PC-9 (cell line): ENCODE results near the gene DEFB114. TPM values are rescaled to one million over a fixed set of nuclear protein-coding genes. Genes with fewer than 3 reads are reported as not detected.
"Not testable (repeated sequence)": the region's sequence is repeated elsewhere in the genome, so short reads cannot be mapped to it uniquely, and the experiment has no call there.

Source experiments
- BruUV-seq: library from RNA; stranded (reverse); fragments of 400-500 nt; replicated peaks from 2 replicates; lab custom pipeline; 2021; lab: Mats Ljungman, UMichigan
- CTCF ChIA-PET: fragments of 300-600 bp; sonication (Branson Sonifier 250); formaldehyde crosslinking; loops from one replicate; lab custom pipeline; 2022; ENCODE audit warnings: antibody characterized with exemption; lab: Charles Lee
- POLR2A ChIA-PET: fragments of 300-600 bp; sonication (Branson Sonifier 250); formaldehyde crosslinking; loops from one replicate; lab custom pipeline; 2022; ENCODE audit warnings: antibody characterized with exemption; ENCODE audit not compliant: unreplicated experiment; lab: Charles Lee
- DNase-seq, 2 experiments: peaks; one replicate each; pipeline versions ENCODE4 v3.0.0 to v3.0.0-alpha.2; 2015 to 2022; ENCODE audit warnings: mixed read lengths in 1 of 2
- H2AFZ ChIP-seq: fragments of 200-600 bp; sonication (generic); 2 replicates; pipeline ENCODE4 v1.8.1; 2017; ENCODE audit warnings: antibody characterized with exemption
- H3F3A ChIP-seq: fragments of 200-600 bp; sonication (generic); 2 replicates; pipeline ENCODE4 v1.8.1; 2017; ENCODE audit warnings: antibody characterized with exemption, mild to moderate bottlenecking, low read depth; ENCODE audit not compliant: insufficient read depth
- H3K27ac ChIP-seq: fragments of 200-600 bp; sonication (generic); 2 replicates; pipeline ENCODE4 v1.6.1; 2016; ENCODE audit warnings: mixed run types
- H3K27me3 ChIP-seq: fragments of 200-600 bp; sonication (generic); 2 replicates; pipeline ENCODE4 v1.6.1; 2016; ENCODE audit warnings: low read depth, mixed run types; ENCODE audit not compliant: insufficient read depth
- H3K36me3 ChIP-seq: fragments of 200-600 bp; sonication (generic); 2 replicates; pipeline ENCODE4 v1.6.1; 2016; ENCODE audit warnings: low read depth, mixed run types
- H3K4me1 ChIP-seq: fragments of 200-600 bp; sonication (generic); replicated peaks from 2 replicates; pipeline ENCODE4 v1.6.1; 2016; ENCODE audit warnings: mixed run types; ENCODE audit not compliant: insufficient read depth
- H3K4me2 ChIP-seq: fragments of 200-600 bp; sonication (generic); 2 replicates; pipeline ENCODE4 v1.6.1; 2017; ENCODE audit warnings: mixed run types
- H3K4me3 ChIP-seq: fragments of 200-600 bp; sonication (generic); 2 replicates; pipeline ENCODE4 v1.6.1; 2016; ENCODE audit warnings: mixed run types
- H3K79me2 ChIP-seq: fragments of 200-600 bp; sonication (generic); 2 replicates; pipeline ENCODE4 v1.6.1; 2017; ENCODE audit warnings: low read depth, mixed run types
- H3K9me2 ChIP-seq: fragments of 200-600 bp; sonication (generic); 2 replicates; pipeline ENCODE4 v1.8.1; 2017; ENCODE audit warnings: mild to moderate bottlenecking; ENCODE audit not compliant: insufficient read depth
- H3K9me3 ChIP-seq: fragments of 200-600 bp; sonication (generic); 2 replicates; pipeline ENCODE4 v1.8.1; 2016; ENCODE audit warnings: low read depth; ENCODE audit not compliant: insufficient read depth
- H4K20me1 ChIP-seq: fragments of 200-600 bp; sonication (generic); 2 replicates; pipeline ENCODE4 v1.8.1; 2017; ENCODE audit not compliant: insufficient read depth
- CTCF ChIP-seq: fragments of 200-600 bp; sonication (generic); conservative IDR thresholded peaks from 2 replicates; pipeline ENCODE4 v1.6.1; 2017; ENCODE audit warnings: mixed run types, antibody characterized with exemption, mild to moderate bottlenecking, moderate library complexity
- EZH2 ChIP-seq: fragments of 200-600 bp; sonication (generic); IDR thresholded peaks from 2 replicates; pipeline ENCODE4 v1.8.0; 2017; ENCODE audit warnings: antibody characterized with exemption, low read depth
- intact Hi-C: fragments of 100-400 bp; cut with micrococcal nuclease; formaldehyde crosslinking; loops from one replicate; pipeline ENCODE4 v1.10.0; 2022; ENCODE audit not compliant: unreplicated experiment
- total RNA-seq: library from RNA; stranded (reverse); gene quantifications from 2 replicates; pipeline ENCODE4 v1.2.3, GENCODE V29; 2021

The DEFB114 gene
- total RNA-seq, 1 experiment from 2014 or later, result not detected

- Histone ChIP-seq H3K4me1 (no peaks in the 10 kb centered on the region), H4K20me1 (no peaks in the 10 kb centered on the region), H3K9me3 (no peaks in the 10 kb centered on the region), H3K27me3 (no peaks in the 10 kb centered on the region), H3K36me3 (no peaks in the 10 kb centered on the region), H3K4me2 (no peak overlapping the region), H2AFZ (no peak overlapping the region), H3K27ac (no peak overlapping the region), H3K79me2 (no peaks in the 10 kb centered on the region), H3F3A (no peaks in the 10 kb centered on the region), H3K4me3 (no peak overlapping the region), H3K9me2 (no peaks in the 10 kb centered on the region)
- intact Hi-C loops, result no loop called here
- no peak for TF ChIP-seq CTCF
- TF ChIP-seq EZH2, result no peak
- CTCF ChIA-PET, result no interaction called here
- POLR2A ChIA-PET, result no interaction called here
- DNase-seq, result no peak
- no TSS peak for BruUV-seq
These were observed 17.1 kb downstream of the DEFB114 start for GRCh38 chr6:49946835-49947234.

- BruUV-seq, DNase-seq, H3K36me3 ChIP-seq, H2AFZ ChIP-seq, H4K20me1 ChIP-seq, H3K79me2 ChIP-seq, H3K9me3 ChIP-seq, CTCF ChIA-PET, H3K9me2 ChIP-seq, H3K27me3 ChIP-seq, H3K4me3 ChIP-seq, H3K4me2 ChIP-seq, H3K27ac ChIP-seq, H3K4me1 ChIP-seq, POLR2A ChIA-PET, H3F3A ChIP-seq, intact Hi-C loops: not testable (repeated sequence)
These were observed 19.9 kb downstream of the DEFB114 start for GRCh38 chr6:49944068-49944467.

- Histone ChIP-seq H4K20me1 (no peaks in the 10 kb centered on the region), H3K4me2 (no peak overlapping the region), H3K9me3 (no peaks in the 10 kb centered on the region), H3K4me1 (no peaks in the 10 kb centered on the region), H3K79me2 (no peaks in the 10 kb centered on the region), H3K27ac (no peak overlapping the region), H3K9me2 (no peaks in the 10 kb centered on the region), H2AFZ (no peak overlapping the region), H3F3A (no peaks in the 10 kb centered on the region), H3K27me3 (no peaks in the 10 kb centered on the region), H3K4me3 (no peak overlapping the region), H3K36me3 (no peaks in the 10 kb centered on the region)
- ChIA-PET POLR2A (no interaction called here), CTCF (no interaction called here)
- no TSS peak for BruUV-seq
- TF ChIP-seq CTCF, result no peak
- TF ChIP-seq EZH2, result no peak
- DNase-seq, result no peak
- intact Hi-C loops, result no loop called here
These were observed 23.9 kb downstream of the DEFB114 start for GRCh38 chr6:49939993-49940498.

- H3K4me3 ChIP-seq, result no peak overlapping the region
- no peak overlapping the region for H3K27ac ChIP-seq
- TF ChIP-seq EZH2, result no peak
- no peak for TF ChIP-seq CTCF
- no peaks in the 10 kb centered on the region for H3K36me3 ChIP-seq
- no peaks in the 10 kb centered on the region for H3K9me2 ChIP-seq
- no peak overlapping the region for H2AFZ ChIP-seq
- BruUV-seq, result no TSS peak
- intact Hi-C loops, result no loop called here
- no peaks in the 10 kb centered on the region for H3K9me3 ChIP-seq
- no peaks in the 10 kb centered on the region for H3K27me3 ChIP-seq
- no peaks in the 10 kb centered on the region for H3F3A ChIP-seq
- ChIA-PET CTCF (no interaction called here), POLR2A (no interaction called here)
- no peak overlapping the region for H3K4me2 ChIP-seq
- H4K20me1 ChIP-seq, result no peaks in the 10 kb centered on the region
- DNase-seq, result no peak
- H3K4me1 ChIP-seq, result no peaks in the 10 kb centered on the region
- no peaks in the 10 kb centered on the region for H3K79me2 ChIP-seq
These were observed 26.2 kb downstream of the DEFB114 start for GRCh38 chr6:49937811-49938210.
